ENCODE measurements around the gene CDC42EP5.

The CDC42EP5 gene

DNA sequence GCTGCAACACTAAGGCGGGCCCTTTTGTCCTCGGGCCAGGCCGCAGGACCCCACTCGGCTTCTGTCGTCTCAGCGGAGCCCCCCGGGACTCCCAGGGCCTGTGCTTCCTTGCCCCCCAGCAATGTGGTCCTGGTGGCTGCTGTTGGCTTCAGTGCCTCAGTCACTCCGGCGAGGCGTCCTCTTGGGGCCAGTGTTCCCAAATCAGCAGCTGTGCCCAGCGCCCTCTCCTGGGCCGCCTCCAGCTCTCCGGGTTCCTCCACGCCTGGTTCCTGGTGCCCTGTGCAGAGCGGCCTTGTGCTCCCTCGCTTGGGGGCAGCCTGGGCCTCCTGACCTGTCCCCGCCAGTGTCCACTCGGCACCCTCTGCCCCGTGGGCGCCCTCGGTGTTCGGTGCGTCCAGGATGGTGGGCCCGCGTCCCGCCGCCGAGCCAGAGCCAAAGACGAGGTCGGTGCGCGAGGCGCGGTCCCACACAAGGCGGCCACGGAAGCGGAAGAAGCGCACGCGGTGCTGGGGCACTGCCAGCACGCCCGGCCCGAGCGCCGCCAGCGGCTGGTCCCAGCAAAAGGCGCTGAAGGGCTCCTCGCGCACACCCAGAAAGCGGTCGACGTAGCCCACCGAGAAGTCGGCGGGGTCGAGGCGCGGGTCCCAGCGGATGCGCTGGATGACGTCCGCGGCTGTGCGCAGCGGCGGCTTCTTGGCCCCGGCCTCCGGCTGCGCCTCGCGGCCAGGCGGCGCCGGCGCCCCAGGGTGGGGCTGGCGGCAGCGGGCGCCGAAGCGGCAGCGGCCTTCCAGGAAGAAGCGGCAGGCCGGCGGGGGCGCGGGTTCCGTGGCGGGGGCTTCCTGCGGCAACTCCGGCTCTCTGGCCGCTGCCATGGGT is 10.2 kb downstream of the CDC42EP5 start:
- in situ Hi-C loops (cut with HindIII; ENCODE audit: low sequenced_read_pairs) = no loop called here

DNA sequence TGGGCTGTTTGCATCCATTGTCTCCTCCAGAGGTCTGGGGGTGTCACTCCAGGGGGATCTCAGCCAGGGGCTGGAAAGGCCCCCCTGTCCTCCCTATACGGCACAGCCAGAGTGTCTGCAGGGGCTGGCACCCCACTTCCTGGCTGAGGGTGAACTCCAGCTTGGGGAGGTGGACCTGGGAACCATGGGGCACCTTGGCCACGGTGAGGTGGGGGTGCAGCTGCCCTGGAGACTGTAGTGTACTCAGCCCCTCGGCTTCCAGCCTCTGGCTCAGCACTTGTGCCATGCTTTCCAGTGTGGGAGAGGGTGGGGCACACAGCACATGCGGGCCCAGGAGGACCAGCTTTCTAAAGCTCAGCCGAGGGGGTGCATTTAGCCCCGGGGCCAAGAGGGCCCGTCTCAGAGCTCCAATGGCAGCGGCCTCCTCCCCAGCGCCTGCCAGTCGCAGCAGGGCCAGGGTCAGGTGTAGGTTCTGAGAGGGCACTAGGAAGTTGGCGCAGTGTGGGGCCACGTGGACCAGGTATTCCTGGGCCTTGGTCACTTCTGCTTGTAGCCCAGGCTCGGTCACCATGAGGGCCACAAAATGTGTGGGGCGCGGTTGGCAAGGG is 10.9 kb downstream of the CDC42EP5 start:
- in situ Hi-C loops (cut with HindIII; ENCODE audit: low sequenced_read_pairs) = no loop called here

DNA sequence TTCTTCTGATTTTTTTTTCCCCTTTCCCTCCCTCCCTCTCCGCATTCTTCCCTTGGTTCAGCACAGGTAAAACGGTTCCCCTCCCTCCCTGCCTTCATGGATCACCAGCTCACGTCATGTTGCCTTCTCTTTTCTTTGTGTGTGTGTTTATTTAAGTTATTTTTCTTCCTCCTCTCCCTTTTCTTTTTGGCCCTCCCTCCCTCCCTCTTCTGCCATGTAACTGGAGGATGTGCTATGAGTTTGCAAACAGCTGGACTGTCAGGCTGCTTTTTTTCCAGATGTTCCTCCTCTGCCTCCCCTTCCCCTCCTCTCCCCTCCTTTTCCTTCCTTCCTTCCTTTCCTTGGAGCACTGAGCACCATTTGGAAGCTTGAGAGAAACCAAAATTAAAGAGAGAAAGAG is 11.5 kb downstream of the CDC42EP5 start:
- in situ Hi-C loops (cut with HindIII; ENCODE audit: low sequenced_read_pairs) = no loop called here

DNA sequence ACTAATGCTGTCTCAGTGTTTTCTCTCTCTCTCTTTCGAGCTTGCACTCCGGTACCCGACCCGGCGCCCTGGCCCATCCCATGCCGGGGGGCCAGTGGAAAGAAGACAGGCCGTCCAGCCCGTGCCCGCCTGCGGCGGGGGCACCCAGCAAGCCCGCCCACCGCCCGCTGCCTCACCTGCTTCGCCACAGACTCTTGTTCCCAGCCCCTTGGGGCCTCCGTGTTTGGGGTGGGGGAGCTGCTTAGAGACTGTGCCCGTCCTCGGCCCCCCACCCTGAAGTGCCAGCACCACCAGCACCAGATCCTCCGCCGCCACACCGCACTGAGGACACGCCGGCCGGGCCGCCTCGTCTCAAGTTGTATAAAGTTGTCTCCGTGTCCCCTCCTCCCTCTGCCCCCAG is 11.9 kb downstream of the CDC42EP5 start:
- in situ Hi-C loops (cut with HindIII; ENCODE audit: low sequenced_read_pairs) = no loop called here

DNA sequence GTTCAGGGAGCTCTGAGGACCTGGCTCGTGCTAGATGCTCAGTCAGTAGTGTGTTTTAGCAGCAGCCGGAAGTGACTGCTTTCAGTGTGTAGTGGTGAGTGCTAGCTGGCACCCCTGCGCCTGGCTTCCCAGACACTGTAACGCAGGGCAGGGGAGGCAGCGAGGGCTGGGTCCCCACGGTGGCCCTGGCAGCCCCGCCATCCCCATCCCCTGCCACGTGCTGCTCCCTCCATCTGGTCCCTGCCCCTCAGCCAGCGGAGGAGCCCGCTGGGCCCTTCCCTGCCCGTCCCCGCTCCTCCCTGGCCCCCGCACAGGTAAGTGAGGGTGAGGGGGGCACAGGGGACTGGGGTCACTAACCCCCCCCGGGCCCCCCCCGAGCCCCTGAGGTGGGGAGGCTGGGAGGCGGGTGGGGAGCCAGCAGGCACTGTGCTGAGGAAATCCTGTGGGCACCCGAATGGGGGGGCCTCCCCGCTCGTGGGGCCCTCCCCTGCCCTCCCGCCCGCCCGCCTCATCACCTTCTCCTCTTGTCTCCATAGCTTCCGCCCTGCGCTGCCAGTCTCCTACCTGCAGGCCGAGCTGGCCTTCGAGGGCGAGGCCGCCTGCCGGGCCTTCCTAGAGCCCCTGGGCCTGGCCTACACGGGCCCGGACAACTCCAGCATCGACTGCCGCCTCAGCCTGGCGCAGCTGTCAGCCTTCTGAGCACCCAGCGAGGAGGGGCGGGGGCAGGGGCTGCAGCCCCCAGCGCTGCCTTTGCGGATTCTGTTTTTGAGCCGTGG is 12.7 kb downstream of the CDC42EP5 start:
- in situ Hi-C loops (cut with HindIII; ENCODE audit: low sequenced_read_pairs) = no loop called here

DNA sequence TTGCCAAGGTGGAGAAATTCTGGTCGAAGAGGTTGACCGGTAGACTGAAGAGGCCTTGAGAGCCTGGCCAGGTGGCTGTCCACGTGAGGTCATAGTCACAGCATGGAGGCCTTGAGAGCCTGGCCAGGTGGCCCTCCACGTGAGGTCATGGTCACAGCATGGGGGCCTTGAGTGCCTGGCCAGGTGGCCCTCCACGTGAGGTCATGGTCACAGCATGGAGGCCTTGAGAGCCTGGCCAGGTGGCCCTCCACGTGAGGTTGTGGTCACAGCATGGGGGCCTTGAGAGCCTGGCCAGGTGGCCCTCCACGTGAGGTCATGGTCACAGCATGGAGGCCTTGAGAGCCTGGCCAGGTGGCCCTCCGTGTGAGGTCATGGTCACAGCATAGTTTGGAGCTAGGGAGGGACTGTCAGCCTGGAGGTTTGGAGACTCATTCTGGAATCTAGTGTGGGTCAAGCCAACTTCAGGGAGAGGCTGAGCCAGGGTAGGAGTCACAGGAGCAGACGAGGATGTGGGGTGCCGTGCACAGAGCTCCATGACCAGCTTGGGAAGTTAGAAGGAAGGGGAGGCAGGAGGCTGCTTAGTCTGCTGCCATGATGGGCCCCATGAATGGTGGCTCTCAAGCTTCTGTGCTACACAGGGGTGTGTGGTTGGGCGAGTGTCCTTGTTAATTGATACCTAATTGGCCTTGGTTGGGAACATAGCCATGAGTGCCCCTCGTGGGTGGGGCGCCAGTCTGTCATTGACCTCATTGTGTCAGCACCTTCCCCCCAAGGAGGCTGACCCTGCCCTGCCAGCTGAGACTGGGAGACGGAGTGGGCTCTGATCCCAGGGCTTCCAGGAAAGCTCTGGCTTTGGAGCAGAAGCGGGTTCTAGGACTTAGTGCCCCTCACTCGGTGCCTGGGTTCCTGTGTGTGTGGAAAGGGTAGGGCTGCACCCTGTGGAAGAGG is 13.5 kb downstream of the CDC42EP5 start:
- in situ Hi-C loops (cut with HindIII; ENCODE audit: low sequenced_read_pairs) = no loop called here

DNA sequence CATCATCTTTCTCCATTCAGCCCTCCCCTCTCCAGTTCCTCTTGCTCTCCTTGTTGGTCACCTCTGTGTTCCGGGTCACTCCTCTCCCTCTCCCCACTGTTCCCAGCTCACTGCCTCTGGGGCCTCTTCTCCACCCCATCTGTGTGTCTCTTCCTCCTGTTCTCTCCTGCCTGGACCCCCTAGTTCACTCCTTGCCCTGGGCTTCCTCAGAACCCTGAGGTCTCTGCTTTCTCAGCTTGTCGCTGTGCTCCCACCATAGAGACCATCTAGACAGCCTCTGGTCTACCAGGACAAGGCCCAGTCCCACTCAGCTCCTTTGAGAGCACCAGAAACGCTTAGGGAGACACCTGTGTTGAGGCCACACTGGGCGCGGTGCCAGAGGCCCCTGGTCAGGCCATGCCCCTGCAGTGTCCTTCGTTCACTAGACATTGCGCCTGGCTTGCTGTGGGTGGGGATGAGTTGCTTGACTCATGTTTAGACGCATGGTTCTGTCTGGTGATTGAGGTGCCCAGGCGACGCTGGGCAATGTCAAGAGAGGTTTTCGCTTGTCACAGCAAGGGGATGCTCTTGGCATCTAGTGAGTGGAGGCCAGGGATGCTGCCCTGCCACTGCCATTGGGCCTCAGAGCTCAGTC is 14.3 kb downstream of the CDC42EP5 start:
- in situ Hi-C loops (cut with HindIII; ENCODE audit: low sequenced_read_pairs) = no loop called here

DNA sequence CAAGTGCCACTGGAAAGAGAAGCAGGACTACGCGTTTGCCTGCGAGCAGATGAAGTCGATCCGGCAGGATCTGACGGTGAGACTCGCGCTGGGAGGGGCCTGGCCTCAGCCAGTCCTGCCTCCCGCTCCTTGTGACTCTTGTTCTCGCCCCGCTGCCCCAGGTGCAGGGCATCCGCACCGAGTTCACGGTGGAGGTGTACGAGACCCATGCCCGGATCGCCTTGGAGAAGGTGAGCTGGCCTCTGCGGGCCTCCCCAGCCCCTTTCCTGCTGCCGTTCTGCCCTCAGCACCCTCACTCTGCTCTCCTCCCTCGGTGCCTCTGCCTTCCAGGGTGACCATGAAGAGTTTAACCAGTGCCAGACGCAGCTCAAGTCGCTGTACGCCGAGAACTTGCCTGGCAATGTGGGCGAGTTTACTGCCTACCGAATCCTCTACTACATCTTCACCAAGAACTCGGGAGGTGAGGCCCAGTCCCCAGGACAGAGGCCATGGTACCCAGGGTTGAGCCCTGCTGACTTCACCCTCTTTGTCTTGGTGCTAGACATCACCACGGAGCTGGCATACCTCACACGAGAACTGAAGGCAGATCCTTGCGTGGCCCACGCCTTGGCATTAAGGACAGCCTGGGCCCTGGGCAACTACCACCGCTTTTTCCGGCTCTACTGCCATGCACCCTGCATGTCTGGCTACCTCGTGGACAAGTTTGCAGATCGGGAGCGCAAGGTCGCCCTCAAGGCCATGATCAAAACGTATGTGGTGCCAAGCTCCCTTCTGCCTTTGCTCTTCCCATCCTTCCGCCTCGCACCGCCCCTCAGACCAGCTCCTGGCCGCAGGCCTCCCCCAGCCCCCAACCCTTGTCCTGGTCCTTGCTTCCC is 15.1 kb downstream of the CDC42EP5 start:
- in situ Hi-C loops (cut with HindIII; ENCODE audit: low sequenced_read_pairs) = no loop called here

DNA sequence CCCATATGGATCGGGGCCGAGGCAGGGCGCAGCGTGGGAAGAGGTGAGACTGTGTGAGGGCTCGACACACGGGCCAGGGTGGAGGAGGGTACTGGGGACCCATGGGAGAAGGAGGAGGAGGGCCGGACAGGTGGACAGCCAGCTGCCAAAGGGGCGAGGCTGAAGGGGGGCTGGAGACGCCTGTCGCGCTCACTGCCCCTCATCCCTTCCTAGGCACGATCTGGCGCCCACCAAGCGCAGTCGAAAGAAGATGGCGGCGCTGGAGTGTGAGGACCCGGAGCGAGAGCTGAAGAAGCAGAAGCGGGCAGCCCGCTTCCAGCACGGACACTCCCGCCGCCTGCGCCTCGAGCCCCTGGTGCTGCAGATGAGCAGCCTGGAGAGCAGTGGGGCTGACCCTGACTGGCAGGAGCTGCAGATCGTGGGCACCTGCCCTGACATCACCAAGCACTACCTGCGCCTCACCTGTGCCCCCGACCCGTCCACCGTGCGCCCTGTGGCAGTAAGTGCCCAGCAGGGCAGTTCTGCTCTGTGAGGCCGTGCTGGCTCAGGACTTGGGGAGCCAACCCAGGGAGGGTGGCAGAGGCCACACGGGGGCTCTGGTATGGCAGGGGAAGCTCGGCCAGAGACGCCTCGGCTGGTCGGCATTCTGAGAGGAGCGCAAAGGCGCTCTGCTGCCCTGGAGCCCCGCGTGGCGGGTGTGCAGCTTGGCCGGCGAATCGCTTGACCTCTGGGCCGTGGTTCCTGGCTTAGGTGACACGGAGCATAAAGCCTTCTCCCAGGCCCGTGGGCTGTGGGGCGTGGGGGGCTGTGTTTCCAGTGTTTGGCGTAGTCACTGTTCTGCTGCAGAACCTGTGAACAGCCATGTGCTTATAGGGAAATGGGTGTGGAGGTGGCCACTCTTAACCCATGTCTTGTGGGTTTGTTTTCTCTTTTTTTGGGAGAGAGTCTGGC is 16.4 kb downstream of the CDC42EP5 start:
- in situ Hi-C loops (cut with HindIII; ENCODE audit: low sequenced_read_pairs) = no loop called here

DNA sequence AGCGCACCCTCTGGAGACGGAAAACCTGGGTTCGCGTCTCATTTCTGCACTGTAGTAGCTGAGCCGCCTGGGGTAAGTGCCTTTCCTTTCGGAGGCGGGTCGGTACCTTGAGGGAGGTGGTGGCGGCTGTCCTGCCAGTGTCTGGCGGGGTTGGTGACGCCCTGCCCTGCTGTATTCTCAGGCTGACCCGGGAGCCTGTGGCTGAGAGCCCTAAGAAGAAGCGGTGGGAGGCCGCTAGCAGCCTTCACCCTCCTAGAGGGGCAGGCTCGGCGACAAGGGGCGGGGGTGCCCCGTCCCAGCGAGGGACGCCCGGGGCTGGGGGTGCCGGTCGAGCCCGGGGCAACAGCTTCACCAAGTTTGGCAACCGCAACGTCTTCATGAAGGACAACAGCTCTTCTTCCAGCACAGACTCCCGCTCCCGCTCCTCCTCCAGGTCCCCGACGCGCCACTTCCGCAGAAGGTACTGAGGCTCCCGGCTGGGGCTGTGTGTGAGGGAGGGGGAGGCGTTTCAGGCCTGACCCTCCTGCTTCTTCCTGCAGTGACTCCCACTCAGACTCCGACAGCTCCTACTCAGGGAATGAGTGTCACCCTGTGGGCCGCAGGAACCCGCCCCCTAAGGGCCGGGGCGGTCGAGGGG is 17.2 kb downstream of the CDC42EP5 start:
- in situ Hi-C loops (cut with HindIII; ENCODE audit: low sequenced_read_pairs) = no loop called here

DNA sequence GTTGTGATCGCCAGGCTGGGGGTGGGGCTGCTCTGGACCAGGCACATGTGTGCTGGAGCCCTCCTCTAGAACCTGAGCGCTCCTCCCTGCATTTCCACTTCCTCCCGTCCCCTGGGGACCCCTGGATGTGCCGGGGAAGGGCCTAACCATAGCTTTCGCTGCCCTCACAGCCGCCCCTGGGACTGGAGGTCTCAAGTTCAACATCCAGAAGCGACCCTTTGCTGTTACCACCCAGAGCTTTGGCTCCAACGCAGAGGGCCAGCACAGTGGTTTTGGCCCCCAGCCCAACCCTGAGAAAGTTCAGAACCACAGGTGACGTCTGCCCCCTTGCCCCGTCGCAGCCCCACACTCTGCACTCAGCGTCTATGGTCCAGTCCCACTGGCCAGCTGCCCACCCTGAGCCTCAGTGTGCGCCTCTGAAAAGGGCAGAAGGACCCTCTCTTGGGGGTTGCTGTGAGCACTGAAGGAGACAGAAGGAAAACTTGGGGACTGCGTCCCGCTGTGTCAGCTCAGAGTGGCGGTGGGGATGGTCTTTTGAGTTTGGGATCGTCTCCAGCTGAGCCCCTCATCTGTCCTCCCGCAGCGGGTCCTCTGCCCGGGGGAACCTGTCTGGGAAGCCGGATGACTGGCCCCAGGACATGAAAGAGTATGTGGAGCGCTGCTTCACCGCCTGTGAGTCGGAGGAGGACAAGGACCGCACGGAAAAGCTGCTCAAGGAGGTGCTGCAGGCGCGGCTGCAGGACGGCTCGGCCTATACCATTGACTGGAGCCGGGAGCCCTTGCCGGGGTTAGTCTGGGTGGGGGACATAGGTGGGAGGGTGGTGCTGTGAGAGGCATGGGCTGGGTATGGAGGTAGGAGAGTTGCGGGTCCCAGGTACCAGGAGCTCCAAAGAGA is 18.1 kb downstream of the CDC42EP5 start:
- in situ Hi-C loops (cut with HindIII; ENCODE audit: low sequenced_read_pairs) = no loop called here

DNA sequence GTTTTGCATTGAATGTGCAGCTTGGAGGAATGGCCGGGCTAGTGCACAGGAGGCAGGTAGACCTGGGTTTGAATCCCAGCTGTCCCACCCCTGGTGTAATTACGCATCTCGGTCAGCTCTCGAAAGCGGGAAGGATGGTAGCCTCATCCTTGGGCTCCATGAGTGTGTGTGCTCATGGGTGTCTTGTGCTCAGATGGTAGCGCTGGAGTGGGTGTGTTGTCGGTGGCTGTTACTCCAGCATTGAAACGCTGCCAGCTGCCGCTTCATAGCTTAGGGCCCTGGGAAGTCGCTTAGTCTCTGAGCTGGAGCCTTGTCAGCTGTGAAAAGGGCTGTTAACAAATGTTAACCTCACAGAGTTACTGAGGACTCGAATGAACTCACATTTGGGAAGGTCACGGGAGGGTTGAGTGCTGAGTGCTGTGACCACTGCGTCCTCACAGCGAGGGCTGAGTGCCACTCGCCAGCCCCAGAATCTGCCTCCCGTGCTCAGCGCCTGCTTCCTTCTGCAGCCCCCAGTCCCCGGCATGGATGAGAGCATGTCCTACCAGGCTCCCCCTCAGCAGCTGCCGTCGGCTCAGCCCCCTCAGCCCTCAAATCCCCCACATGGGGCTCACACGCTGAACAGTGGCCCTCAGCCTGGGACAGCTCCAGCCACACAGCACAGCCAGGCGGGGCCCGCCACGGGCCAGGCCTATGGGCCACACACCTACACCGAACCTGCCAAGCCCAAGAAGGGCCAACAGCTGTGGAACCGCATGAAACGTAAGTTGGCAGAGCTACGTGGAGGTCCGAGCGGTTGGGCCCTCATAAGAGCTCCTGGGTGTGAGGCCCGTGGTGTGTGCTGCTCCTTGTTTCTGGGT is 18.9 kb downstream of the CDC42EP5 start:
- in situ Hi-C loops (cut with HindIII; ENCODE audit: low sequenced_read_pairs) = no loop called here

DNA sequence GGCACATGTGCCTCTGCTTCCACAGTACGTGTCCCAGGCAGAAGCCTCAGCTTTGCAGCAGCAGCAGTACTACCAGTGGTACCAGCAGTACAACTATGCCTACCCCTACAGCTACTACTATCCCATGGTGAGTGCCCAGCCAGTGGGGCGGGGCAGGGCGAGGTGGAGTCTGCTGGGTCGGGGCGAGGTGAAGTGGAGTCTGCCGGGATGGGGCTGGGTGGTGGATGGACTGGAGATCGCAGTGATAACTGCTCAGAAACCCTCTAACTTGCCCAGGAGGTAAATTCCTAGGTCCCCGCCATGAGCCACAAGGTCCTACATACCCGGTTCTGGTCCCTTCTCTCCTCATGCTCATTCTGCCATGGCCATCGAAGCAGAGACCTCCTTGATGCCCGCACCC is 20.5 kb downstream of the CDC42EP5 start:
- in situ Hi-C loops (cut with HindIII; ENCODE audit: low sequenced_read_pairs) = no loop called here

DNA sequence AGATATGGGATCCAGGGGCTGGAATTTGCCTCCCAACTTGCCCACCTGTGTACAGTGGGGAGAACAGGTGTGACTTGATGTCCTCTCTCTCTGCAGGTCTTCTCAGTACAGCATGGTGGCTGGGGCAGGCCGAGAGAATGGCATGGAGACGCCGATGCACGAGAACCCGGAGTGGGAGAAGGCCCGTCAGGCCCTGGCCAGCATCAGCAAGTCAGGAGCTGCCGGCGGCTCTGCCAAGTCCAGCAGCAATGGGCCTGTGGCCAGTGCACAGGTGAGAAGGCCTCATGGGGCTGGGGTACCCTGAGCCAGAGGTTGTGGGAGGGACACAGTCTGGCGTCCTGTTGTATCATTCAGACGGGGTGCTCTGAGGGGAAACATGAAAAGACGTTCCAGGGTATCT is 21.1 kb downstream of the CDC42EP5 start:
- in situ Hi-C loops (cut with HindIII; ENCODE audit: low sequenced_read_pairs) = no loop called here

DNA sequence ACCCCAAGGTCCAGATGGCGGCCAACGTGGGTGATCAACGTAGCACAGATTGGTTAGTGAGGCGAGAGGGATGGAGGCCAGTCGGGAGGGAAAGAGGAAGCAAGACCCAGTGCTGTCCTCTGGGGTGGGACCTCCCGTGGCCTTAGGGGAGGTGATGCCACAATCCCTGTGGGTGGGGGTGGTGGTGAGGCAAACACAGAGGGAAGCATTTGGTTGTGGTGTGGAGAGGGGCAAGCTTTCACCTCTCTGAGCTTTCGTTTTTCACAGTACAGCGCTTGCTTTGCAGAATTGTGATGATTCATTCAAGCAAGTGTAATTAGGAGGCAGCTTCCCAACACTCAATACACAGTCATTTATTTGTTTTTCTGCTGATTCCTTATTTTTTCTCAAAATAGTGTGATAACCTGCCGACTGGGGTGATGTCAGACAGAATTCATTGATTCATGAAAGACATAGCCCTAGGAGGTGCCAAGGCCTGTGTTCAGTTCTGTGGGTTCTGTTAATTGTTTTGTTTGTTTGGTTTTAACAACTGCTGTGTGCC is 21.7 kb downstream of the CDC42EP5 start:
- in situ Hi-C loops (cut with HindIII; ENCODE audit: low sequenced_read_pairs) = no loop called here

DNA sequence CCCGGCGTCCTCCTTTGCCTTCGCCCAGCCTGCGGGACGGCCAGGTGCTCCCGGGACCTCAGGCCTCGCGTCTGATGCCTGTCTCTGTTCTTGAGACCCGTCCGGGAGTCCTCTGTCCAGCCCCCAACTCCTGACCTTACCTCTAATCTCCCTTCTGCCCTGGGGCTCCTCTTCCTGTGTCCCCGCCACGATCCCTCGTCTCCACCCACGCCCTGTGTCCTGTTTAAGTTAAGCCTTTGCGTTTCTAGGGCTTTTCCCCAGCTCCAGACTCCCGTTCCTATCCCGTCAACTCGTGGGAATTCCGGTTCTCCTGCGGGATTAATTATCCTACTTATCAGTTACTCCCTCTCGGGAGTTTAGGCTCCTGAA is 23.4 kb downstream of the CDC42EP5 start:
- in situ Hi-C loops (cut with HindIII; ENCODE audit: low sequenced_read_pairs) = no loop called here
